HG02642 (cell line): Measurements from ENCODE around the gene AANAT.
"Not testable (repeated sequence)": the region's sequence is repeated elsewhere in the genome, so short reads cannot be mapped to it uniquely, and the experiment has no call there.

ENCODE experiments used
- ATAC-seq: cut with Tn5 transposase; IDR thresholded peaks from one replicate; pipeline ENCODE4 v1.9.1; 2021; ENCODE audit warnings: mild to moderate bottlenecking; ENCODE audit not compliant: unreplicated experiment, poor library complexity

Gene AANAT

DNA sequence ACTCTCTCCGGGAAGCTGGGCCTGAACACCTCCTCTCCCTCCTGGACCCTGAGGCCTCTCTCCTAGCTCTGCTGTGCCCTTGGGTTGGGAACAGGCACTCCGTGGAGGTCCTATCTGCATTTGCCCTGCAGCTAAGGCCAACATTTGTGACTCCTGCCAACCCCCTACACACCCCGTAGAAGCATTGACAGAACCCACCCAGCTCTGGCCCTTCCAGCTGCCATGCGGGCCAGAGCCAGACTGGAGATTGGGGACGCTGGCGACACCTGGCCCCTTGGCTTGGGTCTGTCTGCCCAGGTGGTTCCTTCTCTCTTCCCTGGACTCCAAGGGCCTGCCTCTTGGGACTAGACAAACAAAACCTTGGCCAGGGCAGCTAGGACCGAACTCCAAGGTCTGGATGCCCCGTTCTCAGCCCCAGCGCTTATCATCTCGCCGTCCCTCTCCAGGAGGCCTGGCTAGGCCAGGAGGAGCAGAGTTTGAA is 34.5 kb downstream of the AANAT start:
- ATAC-seq, result no peak

DNA sequence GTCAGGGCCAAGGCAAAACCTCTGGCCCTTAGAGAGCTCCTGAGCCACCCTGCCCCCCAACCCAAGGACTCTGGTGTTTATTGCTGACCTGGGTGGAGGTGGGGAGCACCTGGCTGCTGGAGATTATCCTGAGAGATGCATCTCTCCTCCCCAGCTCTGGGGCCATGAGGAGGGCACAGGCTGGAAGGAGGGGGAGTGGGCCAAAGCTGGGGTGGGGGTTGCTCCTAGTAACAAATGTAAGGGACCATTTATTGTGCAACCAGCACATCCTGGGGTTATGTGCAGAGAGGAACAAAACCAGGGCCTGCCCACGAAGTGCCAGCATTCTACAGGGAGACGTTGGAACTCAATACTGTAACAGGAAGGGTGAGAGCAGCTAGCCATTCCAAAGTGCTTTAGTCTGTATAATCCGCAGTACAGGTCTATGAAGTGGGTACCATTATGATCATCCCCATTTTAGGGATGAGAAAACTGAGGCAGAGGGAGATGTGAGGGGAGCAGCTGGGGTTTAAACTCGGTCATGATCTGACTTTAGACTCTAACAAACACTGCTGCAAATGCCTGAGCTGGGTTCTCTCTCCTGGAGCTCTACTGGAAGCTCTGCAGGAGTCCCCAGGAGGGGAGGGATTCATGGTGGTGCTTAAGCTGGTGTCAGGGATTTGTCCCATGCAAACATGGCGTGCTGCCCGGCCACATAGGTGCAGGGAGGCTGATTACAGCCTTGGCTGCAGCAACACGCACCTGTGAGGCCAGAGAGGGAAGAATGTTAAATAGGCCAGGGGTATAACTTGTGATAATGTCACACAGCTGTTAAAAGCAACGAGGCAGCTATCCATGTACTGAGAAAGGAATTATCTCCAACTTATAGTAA is 35.2 kb downstream of the AANAT start:
- no peak for ATAC-seq

- ATAC-seq, result no peak
Measured at GRCh38 chr17:76504117-76504516, 36.7 kb downstream of the AANAT start.

GRCh38 chr17:76506408-76507345 is 39.3 kb downstream of the AANAT start:
- peak; percentile 55 for ATAC-seq

DNA sequence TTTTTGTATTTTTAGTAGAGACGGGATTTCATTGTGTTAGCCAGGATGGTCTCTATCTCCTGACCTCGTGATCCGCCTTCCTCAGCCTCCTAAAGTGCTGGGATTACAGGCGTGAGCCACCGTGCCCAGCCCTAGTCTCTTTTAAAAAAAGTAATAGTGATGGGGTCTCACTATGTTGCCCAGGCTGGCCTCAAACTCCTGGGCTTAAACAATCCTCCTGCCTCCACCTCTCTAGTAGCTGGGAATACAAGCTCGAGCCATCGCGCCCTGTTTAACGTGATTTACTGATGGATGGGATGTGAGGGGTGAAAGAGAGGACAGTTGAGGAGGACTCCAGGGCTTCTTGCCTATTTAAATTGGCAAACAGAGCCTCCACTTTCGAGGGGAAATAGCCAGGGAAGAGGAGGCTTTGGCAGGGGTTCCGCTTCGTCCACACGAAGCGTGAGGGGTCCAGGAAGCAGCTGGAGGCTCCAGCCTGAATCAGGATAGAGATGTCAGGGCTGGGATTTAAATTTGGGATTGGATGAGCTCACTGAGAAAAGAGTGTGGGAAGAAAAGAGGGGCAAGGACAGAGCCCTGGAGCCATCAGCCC is 41.2 kb downstream of the AANAT start:
- ATAC-seq, result not testable (repeated sequence)

DNA sequence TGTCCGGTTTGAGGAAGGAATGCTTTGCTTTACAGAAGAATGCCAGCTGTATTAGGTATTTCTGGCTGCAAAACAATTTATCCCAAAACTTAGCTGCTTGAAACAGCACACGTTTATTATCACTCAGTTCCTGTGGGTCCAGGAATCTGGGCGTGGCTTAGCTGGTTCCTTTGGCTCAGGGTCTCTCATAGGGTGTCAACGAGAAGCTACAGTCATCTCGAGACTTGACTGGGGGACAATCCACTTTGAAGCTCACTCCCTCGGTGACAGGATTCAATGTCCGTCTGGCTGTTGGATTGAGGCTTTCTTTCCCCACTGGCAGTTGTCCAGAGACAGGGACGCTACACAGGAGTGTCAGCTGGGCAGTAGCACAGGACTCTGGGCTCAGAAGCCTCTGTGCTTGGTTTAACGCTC is 43.4 kb downstream of the AANAT start:
- ATAC-seq, result no peak

DNA sequence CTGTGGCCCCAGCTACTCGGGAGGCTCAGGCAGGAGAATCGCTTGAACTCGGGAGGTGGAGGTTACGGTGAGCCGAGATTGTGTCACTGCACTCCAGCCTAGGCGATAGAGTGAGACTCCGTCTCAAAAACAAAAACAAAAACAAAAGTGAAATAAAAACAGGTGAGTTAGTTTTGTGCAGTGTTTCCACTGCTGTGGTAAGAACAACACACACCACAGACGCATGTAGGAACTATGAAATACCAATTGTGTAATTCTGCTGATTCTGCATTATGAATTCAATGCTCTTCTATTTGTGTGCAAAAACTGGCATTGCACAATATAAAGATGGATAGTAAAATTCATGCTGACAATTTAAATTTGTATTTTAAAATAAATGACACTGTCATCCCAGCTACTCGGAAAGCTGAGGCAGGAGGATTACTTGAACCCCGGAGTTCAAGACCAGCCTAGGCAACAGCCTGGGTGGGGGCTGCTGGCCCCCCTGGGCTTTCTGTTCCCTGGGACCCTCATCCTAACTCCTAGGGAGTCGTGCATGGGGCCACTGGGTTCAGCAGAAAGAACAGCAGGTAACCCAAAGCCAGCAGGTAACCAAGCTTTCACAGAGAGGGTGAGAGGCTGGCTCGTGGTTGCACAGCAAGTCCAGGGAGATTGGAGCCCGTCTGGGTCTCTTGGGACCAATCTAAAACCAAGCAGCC is 44.4 kb downstream of the AANAT start:
- no peak for ATAC-seq

GRCh38 chr17:76512366-76513305 is 45.2 kb downstream of the AANAT start:
- no peak for ATAC-seq

GRCh38 chr17:76513306-76513692 is 45.9 kb downstream of the AANAT start:
- no peak for ATAC-seq

GRCh38 chr17:76514355-76514754 is 47.0 kb downstream of the AANAT start:
- not testable (repeated sequence) for ATAC-seq

GRCh38 chr17:76515274-76515949 is 48.0 kb downstream of the AANAT start:
- ATAC-seq, result peak; percentile 49

- ATAC-seq, result no peak
Measured at GRCh38 chr17:76517638-76518038, 50.2 kb downstream of the AANAT start.

DNA sequence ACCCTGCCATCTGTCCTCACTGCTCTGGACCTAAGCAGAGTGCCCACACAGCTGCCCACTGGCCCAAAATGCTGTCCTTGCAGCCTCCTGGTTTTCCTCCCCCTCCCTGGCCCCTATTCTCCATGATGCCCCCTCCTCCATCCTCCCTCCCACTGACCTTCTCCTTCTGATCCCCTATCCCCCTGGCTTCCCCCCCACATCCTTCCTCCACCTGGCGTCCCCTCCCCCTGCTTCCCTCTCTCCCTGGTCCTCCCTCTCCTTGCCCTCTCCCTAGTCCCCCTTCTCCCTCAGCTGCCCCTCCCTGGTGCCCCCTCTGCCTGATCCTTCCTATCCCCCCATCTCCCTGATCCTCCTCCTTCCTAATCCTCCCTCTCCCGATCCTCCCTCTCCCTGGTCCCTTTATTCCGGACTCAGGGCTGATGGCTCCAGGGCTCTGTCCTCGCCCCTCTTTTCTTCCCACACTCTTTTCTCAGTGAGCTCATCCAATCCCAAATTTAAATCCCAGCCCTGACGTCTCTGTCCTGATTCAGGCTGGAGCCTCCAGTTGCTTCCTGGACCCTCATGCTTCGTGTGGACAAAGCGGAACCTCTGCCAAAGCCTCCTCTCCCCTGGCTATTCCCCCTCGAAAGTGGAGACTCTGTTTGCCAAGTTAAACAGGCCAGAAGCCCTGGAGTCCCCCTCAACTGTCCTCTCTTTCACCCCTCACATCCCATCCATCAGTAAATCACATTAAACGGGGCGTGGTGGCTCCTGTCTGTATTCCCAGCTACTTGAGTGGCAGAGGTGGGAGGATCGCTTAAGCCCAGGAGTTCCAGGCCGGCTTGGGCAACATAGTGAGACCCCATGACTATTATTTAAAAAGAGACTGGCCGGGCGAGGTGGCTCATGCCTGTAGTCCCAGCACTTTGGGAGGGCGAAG is 51.9 kb downstream of the AANAT start:
- no peak for ATAC-seq
